ENCODE results near the gene SMYD5. TPM values are rescaled to one million over a fixed set of nuclear protein-coding genes. Genes with fewer than 3 reads are reported as not detected.

Gene SMYD5
- total RNA-seq, 1 donor from 2014 or later: 18.4 TPM

DNA sequence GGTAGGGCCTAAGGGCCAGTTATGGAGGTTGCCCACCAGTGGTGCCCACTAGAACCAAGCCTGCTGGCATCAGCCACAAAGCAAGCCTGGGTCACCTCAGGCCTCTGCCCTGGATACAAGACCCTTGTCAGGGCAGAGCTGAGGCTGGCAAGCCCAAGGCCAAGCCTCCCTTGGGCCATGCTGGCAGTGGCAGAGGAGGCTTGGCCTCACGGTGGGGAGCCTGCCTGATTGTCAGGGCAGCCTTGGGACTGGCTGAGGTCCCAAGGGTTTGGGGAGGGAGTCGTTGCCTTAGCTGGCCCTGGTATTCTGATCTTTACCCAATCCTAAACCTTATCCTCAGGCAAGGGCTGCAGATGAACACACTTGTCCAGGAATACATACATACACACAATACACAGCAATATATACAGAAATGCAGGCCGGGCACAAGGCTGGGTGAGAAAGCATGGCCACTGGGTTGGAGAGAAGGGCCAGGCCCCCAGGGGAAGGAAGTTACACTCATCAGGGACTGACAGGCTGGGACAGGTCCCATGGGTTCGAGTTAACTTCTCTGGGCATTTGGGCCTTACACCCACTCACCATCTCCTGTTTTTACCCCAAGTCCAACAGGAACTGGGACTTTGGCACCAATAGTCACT, 41.1 kb downstream of the SMYD5 start:
- peak; percentile 80 for DNase-seq (ENCODE audit: low read depth)
- FAIRE-seq: no peak
- Histone ChIP-seq H3K27me3 (ENCODE audit: control insufficient read depth, insufficient read depth, low read length) (no peaks in the 10 kb centered on the region), H3K36me3 (ENCODE audit: control insufficient read depth, insufficient read depth, low read length) (peaks cover 20% of the 10 kb centered on the region), H3K4me3 (ENCODE audit: low read depth, low read length) (no peak overlapping the region)
- TF ChIP-seq, protein P1, sequence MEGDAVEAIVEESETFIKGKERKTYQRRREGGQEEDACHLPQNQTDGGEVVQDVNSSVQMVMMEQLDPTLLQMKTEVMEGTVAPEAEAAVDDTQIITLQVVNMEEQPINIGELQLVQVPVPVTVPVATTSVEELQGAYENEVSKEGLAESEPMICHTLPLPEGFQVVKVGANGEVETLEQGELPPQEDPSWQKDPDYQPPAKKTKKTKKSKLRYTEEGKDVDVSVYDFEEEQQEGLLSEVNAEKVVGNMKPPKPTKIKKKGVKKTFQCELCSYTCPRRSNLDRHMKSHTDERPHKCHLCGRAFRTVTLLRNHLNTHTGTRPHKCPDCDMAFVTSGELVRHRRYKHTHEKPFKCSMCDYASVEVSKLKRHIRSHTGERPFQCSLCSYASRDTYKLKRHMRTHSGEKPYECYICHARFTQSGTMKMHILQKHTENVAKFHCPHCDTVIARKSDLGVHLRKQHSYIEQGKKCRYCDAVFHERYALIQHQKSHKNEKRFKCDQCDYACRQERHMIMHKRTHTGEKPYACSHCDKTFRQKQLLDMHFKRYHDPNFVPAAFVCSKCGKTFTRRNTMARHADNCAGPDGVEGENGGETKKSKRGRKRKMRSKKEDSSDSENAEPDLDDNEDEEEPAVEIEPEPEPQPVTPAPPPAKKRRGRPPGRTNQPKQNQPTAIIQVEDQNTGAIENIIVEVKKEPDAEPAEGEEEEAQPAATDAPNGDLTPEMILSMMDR (IDR thresholded peaks at IDR 0.05; ENCODE audit: insufficient read depth, low read length, severe bottlenecking): no peak

DNA sequence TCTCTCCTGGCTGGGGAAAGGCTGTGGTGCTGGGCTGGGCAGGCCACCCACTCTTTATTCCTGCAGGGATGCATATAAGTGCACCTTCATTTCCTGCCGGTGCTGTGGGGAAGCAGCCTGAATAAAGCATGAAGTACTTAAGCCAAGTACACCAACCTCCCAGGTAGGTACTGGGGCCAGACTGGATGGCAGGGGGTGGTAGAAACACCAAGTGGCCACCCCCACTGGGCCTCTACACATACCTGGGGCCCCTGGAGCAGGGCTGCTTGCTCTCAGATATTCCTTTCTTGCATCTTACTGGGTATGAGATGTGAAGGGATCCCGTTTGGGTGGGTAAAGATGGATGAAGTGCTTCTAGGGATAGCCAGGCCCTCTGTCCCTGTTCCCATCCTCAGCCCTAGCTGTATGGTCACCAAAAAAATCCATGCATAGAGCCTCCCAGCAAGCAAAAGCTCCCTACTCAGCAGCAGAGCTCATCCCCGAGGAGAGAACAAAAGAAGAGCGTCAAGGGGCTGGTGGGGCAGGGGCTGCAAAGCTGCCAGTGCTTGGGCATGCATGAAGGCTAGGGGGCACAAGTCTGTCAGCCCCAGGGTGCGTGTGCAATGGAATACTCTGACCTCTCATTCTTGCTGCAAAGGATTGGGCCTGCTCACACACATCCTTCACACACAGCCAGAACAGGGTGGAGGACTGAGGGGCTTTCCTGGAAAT, 42.0 kb downstream of the SMYD5 start:
- DNase-seq (ENCODE audit: low read depth): no peak
- Histone ChIP-seq H3K4me3 (ENCODE audit: low read depth, low read length) (no peak overlapping the region), H3K27me3 (ENCODE audit: control insufficient read depth, insufficient read depth, low read length) (no peaks in the 10 kb centered on the region), H3K36me3 (ENCODE audit: control insufficient read depth, insufficient read depth, low read length) (peaks cover 12% of the 10 kb centered on the region)
- TF ChIP-seq, protein P1 (IDR thresholded peaks at IDR 0.05; ENCODE audit: insufficient read depth, low read length, severe bottlenecking): no peak
- FAIRE-seq: no peak

DNA sequence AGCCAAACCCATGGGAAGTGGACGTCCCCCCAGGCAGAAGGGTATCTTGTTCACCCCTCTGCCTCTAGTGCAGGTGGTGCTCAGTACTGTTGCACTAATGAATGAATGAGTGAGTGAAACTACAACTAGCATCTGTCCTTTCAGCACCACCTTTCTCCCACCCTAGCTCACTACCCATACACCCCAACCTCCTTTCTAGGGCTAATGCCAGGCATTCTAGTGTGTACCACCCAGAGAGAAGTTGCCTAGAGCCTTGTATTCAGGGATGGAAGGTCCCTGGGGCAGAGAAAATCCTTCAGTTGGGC, 42.5 kb downstream of the SMYD5 start:
- Histone ChIP-seq H3K36me3 (ENCODE audit: control insufficient read depth, insufficient read depth, low read length) (peaks cover 11% of the 10 kb centered on the region), H3K4me3 (ENCODE audit: low read depth, low read length) (no peak overlapping the region), H3K27me3 (ENCODE audit: control insufficient read depth, insufficient read depth, low read length) (no peaks in the 10 kb centered on the region)
- DNase-seq (ENCODE audit: low read depth): no peak
- TF ChIP-seq, protein P1 (IDR thresholded peaks at IDR 0.05; ENCODE audit: insufficient read depth, low read length, severe bottlenecking): no peak
- no peak for FAIRE-seq

DNA sequence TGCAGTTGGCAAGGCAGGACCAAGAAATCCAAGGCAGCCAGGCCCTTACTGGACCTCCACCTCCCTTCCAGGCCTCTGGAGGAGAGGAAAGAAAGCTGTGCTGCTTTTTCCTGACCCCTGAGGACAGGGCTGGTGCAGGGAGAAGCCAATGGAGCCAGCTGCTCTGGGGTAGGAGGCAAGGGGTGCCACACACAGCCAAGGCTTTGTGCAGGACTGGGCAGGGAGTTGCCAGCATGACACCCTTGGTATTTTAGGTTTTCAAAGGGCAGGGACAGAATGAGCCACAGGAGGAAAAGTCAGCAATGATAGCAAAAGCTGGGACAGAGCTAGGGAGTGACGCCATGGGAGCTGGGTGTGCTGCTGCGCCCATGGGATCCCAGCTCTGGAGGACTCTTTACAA, 43.0 kb downstream of the SMYD5 start:
- peaks cover 8% of the 10 kb centered on the region for H3K36me3 ChIP-seq (ENCODE audit: control insufficient read depth, insufficient read depth, low read length)
- no peaks in the 10 kb centered on the region for H3K27me3 ChIP-seq (ENCODE audit: control insufficient read depth, insufficient read depth, low read length)
- no peak for DNase-seq (ENCODE audit: low read depth)
- TF ChIP-seq, protein P1 (IDR thresholded peaks at IDR 0.05; ENCODE audit: insufficient read depth, low read length, severe bottlenecking): no peak
- H3K4me3 ChIP-seq (ENCODE audit: low read depth, low read length): no peak overlapping the region
- FAIRE-seq: no peak

DNA sequence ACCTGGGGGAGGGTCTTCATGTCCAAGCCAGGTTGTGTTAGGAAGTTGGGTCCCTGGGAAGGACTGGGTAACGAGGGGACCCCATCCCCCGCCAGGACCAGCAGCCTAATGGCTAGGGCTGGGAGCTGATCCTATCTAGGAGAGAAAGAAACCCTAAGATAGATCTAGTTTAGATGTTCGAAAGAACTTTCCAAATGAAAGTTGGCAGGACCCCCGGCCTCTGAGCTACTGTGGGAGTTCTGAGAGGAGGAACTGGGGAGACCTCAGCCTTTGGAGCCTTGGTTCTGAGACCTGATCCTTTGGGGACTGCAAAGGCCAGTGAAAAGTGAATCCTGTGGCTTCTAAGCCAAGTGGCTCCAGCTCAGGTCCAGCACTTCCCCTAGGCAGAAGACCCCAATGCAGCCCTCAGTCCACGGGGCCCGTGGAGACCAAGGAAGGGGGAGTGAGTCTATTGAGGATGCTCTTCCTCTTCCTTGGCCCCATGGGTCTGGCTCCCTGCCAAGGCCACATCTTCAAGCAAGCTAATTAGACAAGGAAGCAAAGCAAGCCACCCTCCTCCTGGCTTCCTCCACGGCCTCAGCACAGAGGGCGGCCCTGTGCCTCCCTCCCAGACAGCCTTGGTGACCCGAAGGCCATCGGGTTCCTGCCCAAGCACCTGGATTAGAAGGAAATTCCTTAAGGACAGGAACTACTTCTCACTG, 43.5 kb downstream of the SMYD5 start:
- DNase-seq (ENCODE audit: low read depth) (no peak), FAIRE-seq (no peak)
- TF ChIP-seq, protein P1 (IDR thresholded peaks at IDR 0.05; ENCODE audit: insufficient read depth, low read length, severe bottlenecking): no peak
- H3K36me3 ChIP-seq (ENCODE audit: control insufficient read depth, insufficient read depth, low read length): peaks cover 7% of the 10 kb centered on the region
- no peak overlapping the region for H3K4me3 ChIP-seq (ENCODE audit: low read depth, low read length)
- H3K27me3 ChIP-seq (ENCODE audit: control insufficient read depth, insufficient read depth, low read length): no peaks in the 10 kb centered on the region

Measured in bronchial epithelial cell (primary cell).